H9 (cell line): ENCODE results near the gene TMEM242. TPM values are rescaled to one million over a fixed set of nuclear protein-coding genes. Genes with fewer than 3 reads are reported as not detected.
"Not testable (repeated sequence)": the region's sequence is repeated elsewhere in the genome, so short reads cannot be mapped to it uniquely, and the experiment has no call there.

Source experiments
- DNase-seq: peaks from one replicate; pipeline ENCODE4 v3.0.0-alpha.2; 2017
- H2AFZ ChIP-seq: one replicate; pipeline ENCODE4 v1.6.1; 2013; ENCODE audit warnings: mild to moderate bottlenecking, low read length, control low read depth, moderate library complexity
- H2AK5ac ChIP-seq: 2 replicates; pipeline ENCODE4 v1.6.1; 2013; ENCODE audit warnings: low read length, control low read depth, mixed read lengths; ENCODE audit not compliant: insufficient read length
- H2BK120ac ChIP-seq: one replicate; pipeline ENCODE4 v1.6.1; 2013; ENCODE audit warnings: low read depth, mild to moderate bottlenecking, low read length, control low read depth, inconsistent platforms; ENCODE audit not compliant: poor library complexity, severe bottlenecking
- H2BK12ac ChIP-seq: 2 replicates; pipeline ENCODE4 v1.6.1; 2013; ENCODE audit warnings: low read length, control low read depth, mixed read lengths, low read depth; ENCODE audit not compliant: insufficient read length
- H2BK15ac ChIP-seq: 2 replicates; pipeline ENCODE4 v1.6.1; 2013; ENCODE audit warnings: low read depth, low read length, control low read depth
- H2BK20ac ChIP-seq: one replicate; pipeline ENCODE4 v1.6.1; 2013; ENCODE audit warnings: low read depth, mild to moderate bottlenecking, low read length, control low read depth, inconsistent platforms; ENCODE audit not compliant: poor library complexity, severe bottlenecking
- H2BK5ac ChIP-seq: 2 replicates; pipeline ENCODE4 v1.6.1; 2013; ENCODE audit warnings: low read length, control low read depth, mixed read lengths; ENCODE audit not compliant: insufficient read length
- H3K14ac ChIP-seq: 2 replicates; pipeline ENCODE4 v1.6.1; 2013; ENCODE audit warnings: low read length, control low read depth; ENCODE audit not compliant: insufficient read depth
- H3K18ac ChIP-seq: 2 replicates; pipeline ENCODE4 v1.6.1; 2013; ENCODE audit warnings: low read depth, mild to moderate bottlenecking, mixed read lengths, low read length, control low read depth; ENCODE audit not compliant: insufficient read length
- H3K23ac ChIP-seq: 2 replicates; pipeline ENCODE4 v1.6.1; 2013; ENCODE audit warnings: low read length, control low read depth, mixed read lengths, low read depth; ENCODE audit not compliant: insufficient read length
- H3K23me2 ChIP-seq: 2 replicates; pipeline ENCODE4 v1.6.1; 2013; ENCODE audit warnings: low read depth, mild to moderate bottlenecking, mixed read lengths, low read length, control low read depth; ENCODE audit not compliant: insufficient read length, poor library complexity, severe bottlenecking
- H3K27ac ChIP-seq: 2 replicates; pipeline ENCODE4 v1.5.1; 2013; ENCODE audit warnings: low read length, control low read depth, mixed read lengths, low read depth; ENCODE audit not compliant: insufficient read length
- H3K27me3 ChIP-seq: 2 replicates; pipeline ENCODE4 v1.6.1; 2013; ENCODE audit warnings: low read length, control low read depth, inconsistent platforms; ENCODE audit not compliant: insufficient read depth
- H3K4ac ChIP-seq: 2 replicates; pipeline ENCODE4 v1.6.1; 2013; ENCODE audit warnings: low read depth, mild to moderate bottlenecking, control low read depth, inconsistent platforms, low read length, moderate library complexity
- H3K4me1 ChIP-seq: 2 replicates; pipeline ENCODE4 v1.6.1; 2013; ENCODE audit warnings: low read length, control low read depth, inconsistent platforms; ENCODE audit not compliant: insufficient read depth
- H3K4me2 ChIP-seq: 2 replicates; pipeline ENCODE4 v1.6.1; 2013; ENCODE audit warnings: low read length, control low read depth, mixed read lengths; ENCODE audit not compliant: insufficient read length, insufficient read depth
- H3K56ac ChIP-seq: 2 replicates; pipeline ENCODE4 v1.6.1; 2013; ENCODE audit warnings: low read depth, mild to moderate bottlenecking, mixed read lengths, low read length, control low read depth; ENCODE audit not compliant: insufficient read length
- H3K79me1 ChIP-seq: 2 replicates; pipeline ENCODE4 v1.6.1; 2013; ENCODE audit warnings: low read depth, mild to moderate bottlenecking, moderate library complexity, low read length, control low read depth, inconsistent platforms; ENCODE audit not compliant: insufficient read depth, poor library complexity, severe bottlenecking
- H3K79me2 ChIP-seq: 2 replicates; pipeline ENCODE4 v1.6.1; 2013; ENCODE audit warnings: low read length, control low read depth, inconsistent platforms; ENCODE audit not compliant: insufficient read depth
- H3K9ac ChIP-seq: 2 replicates; pipeline ENCODE4 v1.6.1; 2013; ENCODE audit warnings: low read length, control low read depth, mixed read lengths; ENCODE audit not compliant: insufficient read length; ENCODE audit errors: extremely low read depth
- H3K9me3 ChIP-seq: one replicate; pipeline ENCODE4 v1.6.1; 2013; ENCODE audit warnings: low read depth, low read length, inconsistent platforms; ENCODE audit not compliant: control insufficient read depth
- H3T11ph ChIP-seq: one replicate; pipeline ENCODE4 v1.6.1; 2013; ENCODE audit warnings: mild to moderate bottlenecking, low read length, control low read depth, inconsistent platforms
- H4K20me1 ChIP-seq: one replicate; pipeline ENCODE4 v1.6.1; 2013; ENCODE audit not compliant: control insufficient read depth, insufficient read length, insufficient read depth
- H4K5ac ChIP-seq: 2 replicates; pipeline ENCODE4 v1.6.1; 2013; ENCODE audit warnings: low read depth, mild to moderate bottlenecking, mixed read lengths, low read length, control low read depth; ENCODE audit not compliant: insufficient read length
- H4K8ac ChIP-seq: replicated peaks from 2 replicates; pipeline ENCODE4 v1.6.1; 2013; ENCODE audit warnings: low read length, control low read depth, mixed read lengths, low read depth; ENCODE audit not compliant: insufficient read length
- H4K91ac ChIP-seq: 2 replicates; pipeline ENCODE4 v1.6.1; 2013; ENCODE audit warnings: low read depth, mild to moderate bottlenecking, moderate library complexity, mixed read lengths, low read length, control low read depth; ENCODE audit not compliant: insufficient read length
- H3K27ac Mint-ChIP-seq, 3 experiments: 2 replicates in 2 of 3; 3 replicates in 1 of 3; pipeline ENCODE4 v1.8.0; 2020 to 2021; ENCODE audit warnings: mixed read lengths in 3 of 3, mild to moderate bottlenecking in 1 of 3, moderate library complexity in 1 of 3
- H3K27me3 Mint-ChIP-seq: 2 replicates; pipeline ENCODE4 v1.8.0; 2021; ENCODE audit warnings: low read depth, mild to moderate bottlenecking, moderate library complexity, mixed read lengths
- H3K36me3 Mint-ChIP-seq, 3 experiments: 2 replicates in 2 of 3; 3 replicates in 1 of 3; pipeline ENCODE4 v1.8.0; 2020 to 2021; ENCODE audit warnings: low read depth in 3 of 3, mixed read lengths in 3 of 3; ENCODE audit not compliant: insufficient read depth in 1 of 3
- H3K4me1 Mint-ChIP-seq, 2 experiments: 2 replicates each; pipeline ENCODE4 v1.8.0; 2020; ENCODE audit warnings: mixed read lengths in 2 of 2
- H3K4me3 Mint-ChIP-seq, 2 experiments: 2 replicates in 1 of 2; 3 replicates in 1 of 2; pipeline ENCODE4 v1.8.0; 2020 to 2021; ENCODE audit warnings: mild to moderate bottlenecking in 2 of 2, mixed read lengths in 2 of 2, moderate library complexity in 1 of 2
- H3K9me3 Mint-ChIP-seq, 2 experiments: 2 replicates in 1 of 2; 3 replicates in 1 of 2; pipeline ENCODE4 v1.8.0; 2020; ENCODE audit warnings: mild to moderate bottlenecking in 2 of 2, mixed read lengths in 2 of 2, moderate library complexity in 1 of 2
- WGBS: extraction: QIAGEN DNeasy Blood & Tissue Kit; methylation state at CpG from one replicate; pipeline ENCODE4 v1.1.7; 2013; ENCODE audit warnings: missing lambda C conversion rate, low lambda C conversion rate, mixed read lengths; ENCODE audit not compliant: insufficient read length; ENCODE audit errors: extremely low coverage; 5-methylcytosine and 5-hydroxymethylcytosine counted together
- total RNA-seq: library from RNA; stranded (reverse); gene quantifications from 2 replicates; pipeline ENCODE4 v1.2.1, GENCODE V29; 2021
- TF ChIP-seq, protein P1 (sequence below): fragments of 200-600 bp; sonication (generic); conservative IDR thresholded peaks from 3 replicates; pipeline ENCODE4 v1.8.0; 2021; ENCODE audit warnings: antibody characterized with exemption, mild to moderate bottlenecking

TMEM242 gene
- total RNA-seq, 1 experiment from 2014 or later: 10.5 TPM

DNA sequence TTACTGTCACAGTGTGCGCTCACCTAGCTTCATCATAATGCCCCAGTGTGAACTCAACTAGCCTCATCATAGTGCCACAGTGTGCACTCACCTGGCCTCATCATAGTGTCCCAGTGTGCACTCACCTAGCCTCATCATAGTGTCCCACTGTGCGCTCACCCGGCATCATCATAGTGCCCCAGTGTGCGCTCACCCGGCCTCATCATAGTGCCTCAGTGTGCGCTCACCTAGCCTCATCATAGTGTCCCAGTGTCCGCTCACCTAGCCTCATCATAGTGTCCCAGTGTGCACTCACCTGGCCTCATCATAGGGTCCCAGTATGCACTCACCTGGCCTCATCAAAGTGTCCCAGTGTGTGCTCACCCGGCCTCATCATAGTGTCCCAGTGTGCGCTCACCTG, 10.6 kb downstream of the TMEM242 start:
- peaks cover 31 to 42% (median 41%) of the 10 kb centered on the region in 3 experiments; a peak in 6 of 7 replicates for H3K36me3 Mint-ChIP-seq
- Histone ChIP-seq H4K8ac (no peak overlapping the region), H3K23ac (no peak overlapping the region), H3K79me2 (no peaks in the 10 kb centered on the region), H2AK5ac (no peak overlapping the region), H2BK12ac (no peak overlapping the region), H3K9me3 (no peaks in the 10 kb centered on the region), H2AFZ (no peak overlapping the region), H3K4me2 (no peak overlapping the region), H3K4me1 (no peaks in the 10 kb centered on the region), H3K27me3 (no peaks in the 10 kb centered on the region), H2BK120ac (no peak overlapping the region), H3K23me2 (no peaks in the 10 kb centered on the region), H3K4ac (no peak overlapping the region), H2BK20ac (no peak overlapping the region), H3K9ac (no peak overlapping the region), H4K91ac (no peak overlapping the region), H2BK15ac (no peak overlapping the region), H3K14ac (no peak overlapping the region), H4K5ac (no peak overlapping the region), H3K27ac (no peak overlapping the region), H3T11ph (no peak overlapping the region), H3K79me1 (no peaks in the 10 kb centered on the region), H4K20me1 (no peaks in the 10 kb centered on the region), H3K18ac (no peak overlapping the region), H2BK5ac (no peak overlapping the region), H3K56ac (no peak overlapping the region)
- H3K27me3 Mint-ChIP-seq: no peaks in the 10 kb centered on the region
- TF ChIP-seq, protein P1, sequence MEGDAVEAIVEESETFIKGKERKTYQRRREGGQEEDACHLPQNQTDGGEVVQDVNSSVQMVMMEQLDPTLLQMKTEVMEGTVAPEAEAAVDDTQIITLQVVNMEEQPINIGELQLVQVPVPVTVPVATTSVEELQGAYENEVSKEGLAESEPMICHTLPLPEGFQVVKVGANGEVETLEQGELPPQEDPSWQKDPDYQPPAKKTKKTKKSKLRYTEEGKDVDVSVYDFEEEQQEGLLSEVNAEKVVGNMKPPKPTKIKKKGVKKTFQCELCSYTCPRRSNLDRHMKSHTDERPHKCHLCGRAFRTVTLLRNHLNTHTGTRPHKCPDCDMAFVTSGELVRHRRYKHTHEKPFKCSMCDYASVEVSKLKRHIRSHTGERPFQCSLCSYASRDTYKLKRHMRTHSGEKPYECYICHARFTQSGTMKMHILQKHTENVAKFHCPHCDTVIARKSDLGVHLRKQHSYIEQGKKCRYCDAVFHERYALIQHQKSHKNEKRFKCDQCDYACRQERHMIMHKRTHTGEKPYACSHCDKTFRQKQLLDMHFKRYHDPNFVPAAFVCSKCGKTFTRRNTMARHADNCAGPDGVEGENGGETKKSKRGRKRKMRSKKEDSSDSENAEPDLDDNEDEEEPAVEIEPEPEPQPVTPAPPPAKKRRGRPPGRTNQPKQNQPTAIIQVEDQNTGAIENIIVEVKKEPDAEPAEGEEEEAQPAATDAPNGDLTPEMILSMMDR: no peak
- no peak for DNase-seq
- H3K4me3 Mint-ChIP-seq: no peak overlapping the region
- H3K27ac Mint-ChIP-seq: no peak overlapping the region
- H3K4me1 Mint-ChIP-seq: 0 out of 4 replicates have a peak, but pooled peaks cover 0 to 2% of the 10 kb centered on the region in 2 experiments
- no CpG with 5 or more reads among the region's 9 CpGs for WGBS
- H3K9me3 Mint-ChIP-seq: no peaks in the 10 kb centered on the region

DNA sequence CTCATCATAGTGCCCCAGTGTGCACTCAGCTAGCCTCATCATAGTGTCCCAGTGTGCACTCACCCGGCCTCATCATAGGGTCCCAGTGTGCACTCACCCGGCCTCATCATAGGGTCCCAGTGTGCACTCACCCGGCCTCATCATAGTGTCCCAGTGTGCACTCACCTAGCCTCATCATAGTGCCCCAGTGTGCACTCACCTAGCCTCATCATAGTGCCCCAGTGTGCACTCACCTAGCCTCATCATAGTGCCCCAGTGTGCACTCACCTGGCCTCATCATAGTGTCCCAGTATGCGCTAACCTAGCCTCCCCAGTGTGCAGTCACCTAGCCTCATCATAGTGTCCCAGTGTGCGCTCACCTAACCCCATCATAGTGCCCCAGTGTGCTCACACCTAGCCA, 12.6 kb downstream of the TMEM242 start:
- not testable (repeated sequence) for H2BK20ac ChIP-seq, H3T11ph ChIP-seq, H4K20me1 ChIP-seq, H3K18ac ChIP-seq, H2AFZ ChIP-seq, H3K4me3 Mint-ChIP-seq, H3K27ac ChIP-seq, H2BK12ac ChIP-seq, H2BK15ac ChIP-seq, H3K9me3 ChIP-seq, H3K4me1 Mint-ChIP-seq, H4K8ac ChIP-seq, H2BK120ac ChIP-seq, H4K91ac ChIP-seq, H3K9ac ChIP-seq, H2AK5ac ChIP-seq, H3K4me2 ChIP-seq, H3K27me3 ChIP-seq, H3K9me3 Mint-ChIP-seq, H3K14ac ChIP-seq, DNase-seq, H3K23me2 ChIP-seq, H3K23ac ChIP-seq, H3K79me2 ChIP-seq, H3K4ac ChIP-seq, H2BK5ac ChIP-seq, H4K5ac ChIP-seq, H3K27me3 Mint-ChIP-seq, H3K79me1 ChIP-seq, H3K56ac ChIP-seq, H3K4me1 ChIP-seq
- H3K27ac Mint-ChIP-seq: 0 out of 7 replicates have a peak overlapping the region, but pooled peaks of 1 of the 3 experiments have one; percentile 14
- no CpG with 5 or more reads among the region's 5 CpGs for WGBS
- peaks cover 28 to 32% (median 29%) of the 10 kb centered on the region in 3 experiments; a peak in 6 of 7 replicates for H3K36me3 Mint-ChIP-seq
